ENCODE data around the gene MGAT4B. TPM values are rescaled to one million over a fixed set of nuclear protein-coding genes. Genes with fewer than 3 reads are reported as not detected.
"Not testable (repeated sequence)": the region's sequence is repeated elsewhere in the genome, so short reads cannot be mapped to it uniquely, and the experiment has no call there.

The MGAT4B gene
- total RNA-seq, 1 experiment from 2014 or later = 99.4 TPM

GRCh38 chr5:179795049-179795862 is 11.4 kb downstream of the MGAT4B start:
- DNase-seq (ENCODE audit: low read depth) = no peak

- DNase-seq (ENCODE audit: low read depth) = no peak
Observed at GRCh38 chr5:179794575-179794974, 12.1 kb downstream of the MGAT4B start.

- DNase-seq (ENCODE audit: low read depth) = no peak
Observed at GRCh38 chr5:179794171-179794570, 12.5 kb downstream of the MGAT4B start.

- DNase-seq (ENCODE audit: low read depth) = no peak
Observed at GRCh38 chr5:179793468-179794139, 13.1 kb downstream of the MGAT4B start, which contains the start of gene LTC4S. LTC4S (plus strand) TSS chr5:179793986; CDS start chr5:179794081, 95 bp downstream.

- no peak for DNase-seq (ENCODE audit: low read depth)
Observed at GRCh38 chr5:179792612-179793467, 13.8 kb downstream of the MGAT4B start.

- no peak for DNase-seq (ENCODE audit: low read depth)
Observed at GRCh38 chr5:179791881-179792611, 14.6 kb downstream of the MGAT4B start.

GRCh38 chr5:179789278-179789677 is 17.4 kb downstream of the MGAT4B start:
- not testable (repeated sequence) for DNase-seq (ENCODE audit: low read depth)

GRCh38 chr5:179788193-179788854 is 18.3 kb downstream of the MGAT4B start:
- no peak for DNase-seq (ENCODE audit: low read depth)

GRCh38 chr5:179786861-179787260 is 19.8 kb downstream of the MGAT4B start:
- DNase-seq (ENCODE audit: low read depth) = no peak

GRCh38 chr5:179783128-179783527 is 23.5 kb downstream of the MGAT4B start:
- no peak for DNase-seq (ENCODE audit: low read depth)

- no peak for DNase-seq (ENCODE audit: low read depth)
Observed at GRCh38 chr5:179781846-179782245, 24.8 kb downstream of the MGAT4B start.

GRCh38 chr5:179780362-179780761 is 26.3 kb downstream of the MGAT4B start:
- DNase-seq (ENCODE audit: low read depth) = no peak

GRCh38 chr5:179779826-179780225 is 26.8 kb downstream of the MGAT4B start:
- DNase-seq (ENCODE audit: low read depth) = no peak

GRCh38 chr5:179778591-179778990 is 28.1 kb downstream of the MGAT4B start:
- DNase-seq (ENCODE audit: low read depth) = no peak

GRCh38 chr5:179777909-179778308 is 28.8 kb downstream of the MGAT4B start:
- DNase-seq (ENCODE audit: low read depth) = no peak

- no peak for DNase-seq (ENCODE audit: low read depth)
Observed at GRCh38 chr5:179777456-179777855, 29.2 kb downstream of the MGAT4B start.

GRCh38 chr5:179776411-179776938 is 30.2 kb downstream of the MGAT4B start:
- DNase-seq (ENCODE audit: low read depth) = no peak

- no peak for DNase-seq (ENCODE audit: low read depth)
Observed at GRCh38 chr5:179774442-179774841, 32.2 kb downstream of the MGAT4B start.

- no peak for DNase-seq (ENCODE audit: low read depth)
Observed at GRCh38 chr5:179773686-179774040, 33.0 kb downstream of the MGAT4B start.

GRCh38 chr5:179772351-179772750 is 34.3 kb downstream of the MGAT4B start:
- no peak for DNase-seq (ENCODE audit: low read depth)

Measured in RPMI7951 (cell line).